ENCODE results near the gene AP4E1. TPM values are rescaled to one million over a fixed set of nuclear protein-coding genes. Genes with fewer than 3 reads are reported as not detected.

AP4E1 gene
- total and polyA plus RNA-seq, 2 of the 8 experiments (the other 6 are each of a cell fraction or from before 2014, with no cell fraction given): 1.4 to 10.9 TPM

DNA sequence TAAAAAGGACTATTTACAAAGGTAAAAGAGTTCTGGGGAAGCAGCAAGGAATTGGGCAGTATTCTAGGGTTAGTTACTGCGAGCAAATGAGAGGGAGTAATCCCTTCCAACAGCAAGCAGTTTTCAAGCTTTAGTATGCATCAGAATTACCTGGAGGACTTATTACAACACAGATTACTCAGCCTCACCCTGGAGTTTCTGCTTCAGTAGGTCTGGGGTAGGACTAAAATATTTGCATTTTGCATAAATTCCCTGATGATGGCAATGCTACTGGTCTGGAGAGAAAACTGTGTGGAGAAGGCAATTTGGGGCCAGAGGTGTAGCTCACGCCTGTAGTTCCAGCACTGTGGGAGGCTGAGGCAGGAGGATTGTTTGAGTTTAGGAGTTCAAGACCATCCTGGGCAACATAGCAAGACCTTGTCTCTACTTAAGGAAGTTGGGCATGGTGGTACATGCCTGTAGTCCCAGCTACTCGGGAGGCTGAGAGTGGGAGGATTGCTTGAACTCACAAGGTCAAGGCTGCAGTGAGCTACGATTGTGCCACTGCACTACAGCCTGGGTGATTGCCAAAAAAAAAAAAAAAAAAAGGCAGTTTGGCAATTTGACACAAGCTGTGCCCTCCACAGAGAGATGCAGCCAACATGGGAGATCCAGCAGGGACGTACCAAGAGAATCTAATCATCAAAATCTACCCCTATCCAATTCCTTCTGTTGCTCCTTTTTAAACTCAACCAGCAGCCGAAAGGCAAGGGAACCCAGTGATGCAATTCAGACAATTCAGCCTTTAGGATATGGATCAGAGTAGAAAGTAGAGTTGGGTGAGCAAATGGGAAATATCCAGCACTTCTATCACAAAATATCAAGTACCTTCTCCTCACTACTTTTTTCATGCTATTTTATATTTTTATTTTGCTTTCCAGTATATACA, 27.1 kb upstream of the AP4E1 start:
- no peak overlapping the region for H2AFZ ChIP-seq (ENCODE audit: low read length)
- no peak overlapping the region for H3K56ac ChIP-seq (replicated peaks; ENCODE audit: insufficient read length, low read depth, low read length)
- no peaks in the 10 kb centered on the region for H3K9me3 ChIP-seq (ENCODE audit: insufficient read depth in 2 of 2, low read depth in 1 of 2, low read length in 1 of 2)
- no peaks in the 10 kb centered on the region for H3K79me1 ChIP-seq (ENCODE audit: low read depth, low read length)
- no peak overlapping the region for H3K4me3 ChIP-seq (ENCODE audit: extremely low read depth in 1 of 4, insufficient read depth in 2 of 4, low read depth in 3 of 4, low read length in 4 of 4)
- no peak overlapping the region for H3K14ac ChIP-seq (ENCODE audit: insufficient read length)
- no peak overlapping the region for H3K4ac ChIP-seq (replicated peaks; ENCODE audit: insufficient read length, low read depth, low read length)
- no peaks in the 10 kb centered on the region for H3K27me3 ChIP-seq (replicated peaks in 1 of 4; ENCODE audit: control insufficient read depth in 3 of 4, extremely low read depth in 1 of 4, insufficient read depth in 3 of 4, low read length in 3 of 4)
- no peaks in the 10 kb centered on the region for H3K36me3 ChIP-seq (ENCODE audit: control insufficient read depth in 2 of 4, insufficient read depth in 4 of 4, low read length in 3 of 4)
- no peaks in the 10 kb centered on the region for H3K79me2 ChIP-seq (ENCODE audit: control insufficient read depth in 1 of 2, insufficient read depth in 2 of 2, low read length in 2 of 2)
- ChIA-PET POLR2A (ENCODE audit: partially characterized antibody) (interaction anchor here (1.8 kb wide), 1 partner anchor 526 kb away, joined by 4 read pairs; the partner anchor contains the start of gene GABPB1), CTCF (ENCODE audit: partially characterized antibody) (interaction anchor here (0.6 to 3.2 kb wide), 10 partner anchors 8 to 356 kb away, joined by 3 to 9 read pairs (median 4); no protein-coding TSS in a partner anchor)
- no peaks in the 10 kb centered on the region for H3K23me2 ChIP-seq (ENCODE audit: low read depth, low read length)
- no peak overlapping the region for H2BK5ac ChIP-seq (ENCODE audit: low read depth, low read length)
- H4K91ac ChIP-seq (replicated peaks; ENCODE audit: insufficient read length, low read length): no peak overlapping the region
- no peaks in the 10 kb centered on the region for H4K20me1 ChIP-seq (replicated peaks in 1 of 2; ENCODE audit: control insufficient read depth in 1 of 2, insufficient read depth in 2 of 2, low read length in 2 of 2)
- FAIRE-seq: no peak
- H2AK5ac ChIP-seq (ENCODE audit: low read depth, low read length): no peak overlapping the region
- WGBS, 2 experiments (ENCODE audit: extremely low coverage in 1 of 2, insufficient coverage in 1 of 2, insufficient read length in 1 of 2, insufficient replicate concordance in 2 of 2, low coverage in 1 of 2, low lambda C conversion rate in 2 of 2, missing lambda C conversion rate in 1 of 2): 83% methylated on average over 6 of the region's 6 CpGs; no CpG with 5 or more reads in 1 of the 2 experiments
- no peak overlapping the region for H3K27ac ChIP-seq (ENCODE audit: low read depth, low read length)
- H3K9ac ChIP-seq (replicated peaks in 1 of 4; ENCODE audit: extremely low read depth in 1 of 4, low read depth in 3 of 4, low read length in 3 of 4): no peak overlapping the region
- H2BK12ac ChIP-seq (ENCODE audit: low read depth, low read length): no peak overlapping the region
- no peak overlapping the region for H3K18ac ChIP-seq (ENCODE audit: extremely low read depth, low read length)
- no peak overlapping the region for H4K5ac ChIP-seq (ENCODE audit: insufficient read length, low read depth, low read length)
- no peaks in the 10 kb centered on the region for H3K4me1 ChIP-seq (replicated peaks in 1 of 4; ENCODE audit: control insufficient read depth in 3 of 4, insufficient read depth in 4 of 4, low read length in 3 of 4)
- no peak overlapping the region for H2BK20ac ChIP-seq (ENCODE audit: low read length)
- H3K4me2 ChIP-seq (ENCODE audit: insufficient read depth in 1 of 2, low read depth in 2 of 2, low read length in 2 of 2): no peak overlapping the region
- H2BK15ac ChIP-seq (ENCODE audit: low read length): no peak overlapping the region
- H4K8ac ChIP-seq (ENCODE audit: extremely low read depth, insufficient read depth, low read length): no peak overlapping the region
- no peak for DNase-seq (ENCODE audit: low read depth in 1 of 2, low spot score in 2 of 2)
- no peak overlapping the region for H2BK120ac ChIP-seq (replicated peaks; ENCODE audit: low read depth, low read length)
- no peak overlapping the region for H3K23ac ChIP-seq (ENCODE audit: insufficient read length)
- no peak for TF ChIP-seq SIRT6 (IDR thresholded peaks at IDR 0.05; ENCODE audit: low read length)
- TF ChIP-seq, protein P1, sequence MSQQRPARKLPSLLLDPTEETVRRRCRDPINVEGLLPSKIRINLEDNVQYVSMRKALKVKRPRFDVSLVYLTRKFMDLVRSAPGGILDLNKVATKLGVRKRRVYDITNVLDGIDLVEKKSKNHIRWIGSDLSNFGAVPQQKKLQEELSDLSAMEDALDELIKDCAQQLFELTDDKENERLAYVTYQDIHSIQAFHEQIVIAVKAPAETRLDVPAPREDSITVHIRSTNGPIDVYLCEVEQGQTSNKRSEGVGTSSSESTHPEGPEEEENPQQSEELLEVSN (IDR thresholded peaks at IDR 0.05): no peak
- no peak for TF ChIP-seq RFX5 (IDR thresholded peaks at IDR 0.05; ENCODE audit: borderline replicate concordance, low read depth, low read length)
- no peak for TF ChIP-seq TAF1 (IDR thresholded peaks at IDR 0.05; ENCODE audit: low read depth, low read length)
- TF ChIP-seq TAF7 (optimal IDR thresholded peaks at IDR 0.05; ENCODE audit: borderline replicate concordance, low read depth, low read length): no peak
- no peak for TF ChIP-seq CHD1 (IDR thresholded peaks at IDR 0.05; ENCODE audit: low read depth, low read length)
- TF ChIP-seq POU5F1 (IDR thresholded peaks at IDR 0.05; ENCODE audit: low read depth, low read length): no peak
- TF ChIP-seq EP300 (IDR thresholded peaks at IDR 0.05; ENCODE audit: borderline replicate concordance in 1 of 2, low read depth in 2 of 2, low read length in 2 of 2): no peak
- TF ChIP-seq BRCA1 (IDR thresholded peaks at IDR 0.05; ENCODE audit: low read depth, low read length): no peak
- no peak for TF ChIP-seq MAFK (IDR thresholded peaks at IDR 0.05; ENCODE audit: low read depth, low read length)
